Mucosa of rectum (tissue), 2 donors: Measurements from ENCODE around the gene GJA3.

ENCODE experiments used
- H3K27ac ChIP-seq, 2 donors: one replicate each; pipeline ENCODE4 v1.7.0; 2013; ENCODE audit warnings: inconsistent platforms in 2 of 2, low read depth in 2 of 2, low read length in 2 of 2
- H3K27me3 ChIP-seq, 2 donors: one replicate each; pipeline ENCODE4 v1.7.0; 2013; ENCODE audit warnings: low read length in 2 of 2; ENCODE audit not compliant: control insufficient read depth in 2 of 2, insufficient read depth in 2 of 2
- H3K36me3 ChIP-seq, 2 donors: one replicate each; pipeline ENCODE4 v1.7.0; 2013; ENCODE audit warnings: low read length in 2 of 2; ENCODE audit not compliant: control insufficient read depth in 2 of 2, insufficient read depth in 2 of 2
- H3K4me1 ChIP-seq, 2 donors: one replicate each; pipeline ENCODE4 v1.7.0; 2013; ENCODE audit warnings: low read length in 2 of 2, mild to moderate bottlenecking in 1 of 2; ENCODE audit not compliant: control insufficient read depth in 2 of 2, insufficient read depth in 2 of 2
- H3K4me3 ChIP-seq, 2 donors: one replicate each; pipeline ENCODE4 v1.7.0; 2013; ENCODE audit warnings: low read length in 2 of 2
- H3K9ac ChIP-seq, 2 donors: one replicate each; pipeline ENCODE4 v1.7.0; 2013; ENCODE audit warnings: low read length in 2 of 2, low read depth in 1 of 2, mild to moderate bottlenecking in 1 of 2
- H3K9me3 ChIP-seq, 2 donors: one replicate each; pipeline ENCODE4 v1.7.0; 2013; ENCODE audit warnings: low read length in 2 of 2; ENCODE audit not compliant: control insufficient read depth in 2 of 2
- donor health status: healthy.
- donor health status: Normal muscosa, but diverticular disease.

The GJA3 gene

GRCh38 chr13:20093951-20094350 lies 66.9 kb downstream of the GJA3 start:
- Histone ChIP-seq H3K9ac (no peak overlapping the region), H3K36me3 (no peaks in the 10 kb centered on the region), H3K27me3 (no peaks in the 10 kb centered on the region), H3K4me1 (no peaks in the 10 kb centered on the region), H3K4me3 (no peak overlapping the region), H3K27ac (no peak overlapping the region), H3K9me3 (no peaks in the 10 kb centered on the region)

GRCh38 chr13:20090349-20090748 lies 70.5 kb downstream of the GJA3 start:
- Histone ChIP-seq H3K4me3 (no peak overlapping the region), H3K9ac (no peak overlapping the region), H3K36me3 (peaks cover 2 to 7% of the 10 kb centered on the region in 2 donors), H3K27ac (no peak overlapping the region), H3K9me3 (no peaks in the 10 kb centered on the region), H3K4me1 (no peaks in the 10 kb centered on the region), H3K27me3 (no peaks in the 10 kb centered on the region)
